ENCODE measurements around the gene SPEM2. TPM values are rescaled to one million over a fixed set of nuclear protein-coding genes. Genes with fewer than 3 reads are reported as not detected.
A peak's percentile ranks its signal among the peaks of the same experiment; 100 is the strongest.

The SPEM2 gene
- total and polyA plus RNA-seq, 2 donors (not counting 1 experiment from before 2014, with no cell fraction given): not detected

GRCh38 chr17:7393613-7394451, 31.6 kb upstream of the SPEM2 start:
- no peaks in the 10 kb centered on the region for H4K20me1 ChIP-seq (ENCODE audit: control insufficient read depth, extremely low read depth, insufficient read depth, low read length)
- H2AFZ ChIP-seq (ENCODE audit: low read length): peak overlapping the region; percentile 15
- H3K79me2 ChIP-seq (ENCODE audit: control insufficient read depth, insufficient read depth, low read length): no peaks in the 10 kb centered on the region
- H3K9ac ChIP-seq (ENCODE audit: insufficient read depth, low read length): peak overlapping the region; percentile 80
- peaks cover 15% of the 10 kb centered on the region for H3K36me3 ChIP-seq (ENCODE audit: control insufficient read depth, insufficient read depth, low read length)
- peak overlapping the region; percentile 54 to 96 (median 80) for H3K4me3 ChIP-seq (replicated peaks in 1 of 4; ENCODE audit: control extremely low read depth in 1 of 4, insufficient read depth in 1 of 4, low read depth in 3 of 4, low read length in 4 of 4)
- peak overlapping the region; percentile 90 for H3K27ac ChIP-seq (ENCODE audit: insufficient read depth, low read length)
- peak overlapping the region; percentile 92 for H3K4me2 ChIP-seq (ENCODE audit: extremely low read depth, insufficient read depth, low read length)
- TF ChIP-seq EZH2 (IDR thresholded peaks at IDR 0.05; ENCODE audit: low read length, missing control alignments): no peak
- TF ChIP-seq CTCF (conservative IDR thresholded peaks at IDR 0.05 in 1 of 2, IDR thresholded peaks at IDR 0.05 in 1 of 2; ENCODE audit: low read depth in 1 of 2, low read length in 2 of 2): peak in 1 of 2 donors; percentile 5
- H3K9me3 ChIP-seq (ENCODE audit: control insufficient read depth, insufficient read depth, low read depth, low read length): no peaks in the 10 kb centered on the region
- no peak for DNase-seq (ENCODE audit: low read depth in 2 of 2)
- H3K27me3 ChIP-seq (ENCODE audit: control insufficient read depth, insufficient read depth, low read length): no peaks in the 10 kb centered on the region
- H3K4me1 ChIP-seq (ENCODE audit: control insufficient read depth, extremely low read depth, insufficient read depth, low read length): peaks cover 3% of the 10 kb centered on the region

- peak within 1 kb of the TSS; percentile 80 for H3K9ac ChIP-seq (ENCODE audit: insufficient read depth, low read length)
- peak within 1 kb of the TSS; percentile 83 for H2AFZ ChIP-seq (ENCODE audit: low read length)
- no peaks in the 10 kb centered on the region for H3K79me2 ChIP-seq (ENCODE audit: control insufficient read depth, insufficient read depth, low read length)
- H3K4me3 ChIP-seq (replicated peaks in 1 of 4; ENCODE audit: control extremely low read depth in 1 of 4, insufficient read depth in 1 of 4, low read depth in 3 of 4, low read length in 4 of 4): peak within 1 kb of the TSS; percentile 54 to 96 (median 80)
- peak; percentile 79 to 83 for DNase-seq (ENCODE audit: low read depth in 2 of 2)
- H3K9me3 ChIP-seq (ENCODE audit: control insufficient read depth, insufficient read depth, low read depth, low read length): no peaks in the 10 kb centered on the region
- peak within 1 kb of the TSS; percentile 99 for H3K4me2 ChIP-seq (ENCODE audit: extremely low read depth, insufficient read depth, low read length)
- H3K27me3 ChIP-seq (ENCODE audit: control insufficient read depth, insufficient read depth, low read length): no peaks in the 10 kb centered on the region
- no peaks in the 10 kb centered on the region for H4K20me1 ChIP-seq (ENCODE audit: control insufficient read depth, extremely low read depth, insufficient read depth, low read length)
- TF ChIP-seq CTCF (conservative IDR thresholded peaks at IDR 0.05 in 1 of 2, IDR thresholded peaks at IDR 0.05 in 1 of 2; ENCODE audit: low read depth in 1 of 2, low read length in 2 of 2) (peak; percentile 34 to 49), EZH2 (IDR thresholded peaks at IDR 0.05; ENCODE audit: low read length, missing control alignments) (no peak)
- H3K36me3 ChIP-seq (ENCODE audit: control insufficient read depth, insufficient read depth, low read length): peaks cover 13% of the 10 kb centered on the region
- H3K27ac ChIP-seq (ENCODE audit: insufficient read depth, low read length): peak within 1 kb of the TSS; percentile 90
- H3K4me1 ChIP-seq (ENCODE audit: control insufficient read depth, extremely low read depth, insufficient read depth, low read length): peaks cover 3% of the 10 kb centered on the region
These were observed 30.8 kb upstream of the SPEM2 start, which contains the start of gene PLSCR3 for GRCh38 chr17:7394452-7395191. TSS of gene PLSCR3 (minus strand) at chr17:7394525. CDS start at chr17:7394110, 415 bp downstream.

GRCh38 chr17:7396147-7396546, 29.3 kb upstream of the SPEM2 start:
- H3K4me1 ChIP-seq (ENCODE audit: control insufficient read depth, extremely low read depth, insufficient read depth, low read length): peaks cover 3% of the 10 kb centered on the region
- H3K4me2 ChIP-seq (ENCODE audit: extremely low read depth, insufficient read depth, low read length): no peak overlapping the region
- H3K9me3 ChIP-seq (ENCODE audit: control insufficient read depth, insufficient read depth, low read depth, low read length): no peaks in the 10 kb centered on the region
- no peak overlapping the region for H2AFZ ChIP-seq (ENCODE audit: low read length)
- no peak overlapping the region for H3K4me3 ChIP-seq (replicated peaks in 1 of 4; ENCODE audit: control extremely low read depth in 1 of 4, insufficient read depth in 1 of 4, low read depth in 3 of 4, low read length in 4 of 4)
- DNase-seq (ENCODE audit: low read depth in 2 of 2): no peak
- no peaks in the 10 kb centered on the region for H3K79me2 ChIP-seq (ENCODE audit: control insufficient read depth, insufficient read depth, low read length)
- TF ChIP-seq EZH2 (IDR thresholded peaks at IDR 0.05; ENCODE audit: low read length, missing control alignments): no peak
- H3K27me3 ChIP-seq (ENCODE audit: control insufficient read depth, insufficient read depth, low read length): no peaks in the 10 kb centered on the region
- no peaks in the 10 kb centered on the region for H4K20me1 ChIP-seq (ENCODE audit: control insufficient read depth, extremely low read depth, insufficient read depth, low read length)
- peaks cover 6% of the 10 kb centered on the region for H3K36me3 ChIP-seq (ENCODE audit: control insufficient read depth, insufficient read depth, low read length)
- no peak overlapping the region for H3K9ac ChIP-seq (ENCODE audit: insufficient read depth, low read length)
- H3K27ac ChIP-seq (ENCODE audit: insufficient read depth, low read length): no peak overlapping the region

Measured in fibroblast of lung (primary cell).